GM20431 (cell line): ENCODE measurements around the gene PBX2.
"Not testable (repeated sequence)": the region's sequence is repeated elsewhere in the genome, so short reads cannot be mapped to it uniquely, and the experiment has no call there.

Experiments
- in situ Hi-C: fragments of 300-500 bp; cut with MseI, MboI; formaldehyde crosslinking; loops from one replicate; pipeline ENCODE4 v1.15.0; 2020; ENCODE audit warnings: low sequenced_read_pairs; ENCODE audit not compliant: unreplicated experiment

PBX2 gene

GRCh38 chr6:32152769-32153563 is 37.0 kb downstream of the PBX2 start:
- in situ Hi-C loops: no loop called here

GRCh38 chr6:32151863-32152768 is 37.9 kb downstream of the PBX2 start, which contains the start of gene PRRT1:
TSS of gene PRRT1 (minus strand) at chr6:32151939. CDS start at chr6:32151827, 112 bp downstream.
- in situ Hi-C loops: no loop called here

- in situ Hi-C loops: no loop called here
These were observed 38.7 kb downstream of the PBX2 start for GRCh38 chr6:32151181-32151862.

GRCh38 chr6:32149932-32150870 is 39.8 kb downstream of the PBX2 start:
- in situ Hi-C loops: no loop called here

- in situ Hi-C loops: no loop called here
These were observed 40.8 kb downstream of the PBX2 start for GRCh38 chr6:32149092-32149755.

GRCh38 chr6:32148289-32149091 is 41.5 kb downstream of the PBX2 start:
- in situ Hi-C loops: no loop called here

GRCh38 chr6:32147401-32148132 is 42.4 kb downstream of the PBX2 start:
- in situ Hi-C loops: no loop called here

GRCh38 chr6:32146687-32147086 is 43.3 kb downstream of the PBX2 start:
- in situ Hi-C loops: no loop called here

- in situ Hi-C loops: no loop called here
These were observed 43.7 kb downstream of the PBX2 start for GRCh38 chr6:32146287-32146686.

GRCh38 chr6:32144238-32144637 is 45.8 kb downstream of the PBX2 start:
- in situ Hi-C loops: not testable (repeated sequence)

- in situ Hi-C loops: no loop called here
These were observed 49.5 kb downstream of the PBX2 start for GRCh38 chr6:32140420-32141046.

GRCh38 chr6:32139590-32139989 is 50.4 kb downstream of the PBX2 start:
- in situ Hi-C loops: no loop called here

- in situ Hi-C loops: no loop called here
These were observed 52.5 kb downstream of the PBX2 start for GRCh38 chr6:32137454-32137853.
